Small intestine (tissue), 7 donors: Measurements from ENCODE around the gene CGNL1. TPM values are rescaled to one million over a fixed set of nuclear protein-coding genes. Genes with fewer than 3 reads are reported as not detected.
A peak's percentile ranks its signal among the peaks of the same experiment; 100 is the strongest.

Source experiments
- DNase-seq, 2 donors: peaks; one replicate each; pipeline versions ENCODE4 v3.0.0 to v3.0.0-alpha.2; 2013
- FAIRE-seq: peaks from 2 replicates; lab custom pipeline; 2012; peaks lifted over from hg19 to GRCh38; lab: Jason Lieb, UNC
- H3K27ac ChIP-seq, 3 donors: one replicate each; pipeline ENCODE4 v1.5.1; 2013; ENCODE audit warnings: low read length in 2 of 3, mild to moderate bottlenecking in 2 of 3, control low read depth in 1 of 3, inconsistent platforms in 1 of 3, low read depth in 1 of 3, moderate library complexity in 1 of 3
- H3K27me3 ChIP-seq, 3 donors: one replicate each; pipeline ENCODE4 v1.6.1; 2013; ENCODE audit warnings: low read length in 3 of 3, inconsistent platforms in 1 of 3; ENCODE audit not compliant: control insufficient read depth in 3 of 3, insufficient read depth in 3 of 3
- H3K36me3 ChIP-seq, 3 donors: one replicate each; pipeline ENCODE4 v1.6.1; 2013; ENCODE audit warnings: low read length in 3 of 3, inconsistent platforms in 1 of 3, low read depth in 1 of 3, mild to moderate bottlenecking in 1 of 3, moderate library complexity in 1 of 3; ENCODE audit not compliant: control insufficient read depth in 3 of 3, insufficient read depth in 2 of 3
- H3K4me1 ChIP-seq, 3 donors: one replicate each; pipeline ENCODE4 v1.6.1; 2013; ENCODE audit warnings: low read length in 2 of 3, inconsistent platforms in 1 of 3, low read depth in 1 of 3, mild to moderate bottlenecking in 1 of 3, moderate library complexity in 1 of 3; ENCODE audit not compliant: control insufficient read depth in 3 of 3, insufficient read depth in 2 of 3
- H3K4me3 ChIP-seq, 3 donors: one replicate each; pipeline ENCODE4 v1.5.1; 2013; ENCODE audit warnings: low read length in 3 of 3, control low read depth in 1 of 3, inconsistent platforms in 1 of 3, low read depth in 1 of 3, mild to moderate bottlenecking in 1 of 3, moderate library complexity in 1 of 3
- H3K9me3 ChIP-seq, 2 donors: one replicate each; pipeline ENCODE4 v1.6.1; 2013; ENCODE audit warnings: low read depth in 1 of 2, low read length in 1 of 2; ENCODE audit not compliant: control insufficient read depth in 2 of 2, insufficient read depth in 1 of 2
- WGBS, 3 donors: extraction: QIAGEN DNeasy Blood & Tissue Kit; methylation state at CpG; one replicate each; pipeline ENCODE4 v1.1.7; 2013; 5-methylcytosine and 5-hydroxymethylcytosine counted together
- polyA plus RNA-seq, 4 donors: library from polyadenylated mRNA; stranded (reverse) in 3 of 4; unstranded in 1 of 4; fragments of 200-250 nt in 3 of 4; fragments of 120-200 nt in 1 of 4; gene quantifications; one replicate each; pipeline versions ENCODE4 v1.2.1 to v1.2.3, GENCODE V29; 2013
- donor health status: healthy with polysubstance abuse.
- donor health status: control.
- donor health status: control.
- donor health status: Bipolar disorder and iron deficiency.
- donor health status: healthy.

Gene CGNL1
- polyA plus RNA-seq, 4 donors = 0.81 to 5.1 (median 1.9) TPM

GRCh38 chr15:57556040-57556439 is 179.7 kb downstream of the CGNL1 start:
- FAIRE-seq = no peak
- H3K4me1 ChIP-seq = peaks cover 2 to 41% (median 5%) of the 10 kb centered on the region in 3 donors
- no peak for DNase-seq

GRCh38 chr15:57557267-57557666 is 181.0 kb downstream of the CGNL1 start:
- WGBS, 3 donors = 92 to 94% (median 93%) methylated on average over 3 of the region's 3 CpGs
- H3K9me3 ChIP-seq = peaks cover 0 to 4% of the 10 kb centered on the region in 2 donors
- H3K27ac ChIP-seq = no peak overlapping the region
- H3K4me3 ChIP-seq = no peak overlapping the region
- FAIRE-seq (no peak), DNase-seq (no peak)
- H3K27me3 ChIP-seq = no peaks in the 10 kb centered on the region
- no peaks in the 10 kb centered on the region for H3K36me3 ChIP-seq
- H3K4me1 ChIP-seq = peaks cover 2 to 35% (median 5%) of the 10 kb centered on the region in 3 donors

More at GRCh38 chr15:57556040-57556439, 179.7 kb downstream of the CGNL1 start:
- peaks cover 0 to 4% of the 10 kb centered on the region in 2 donors for H3K9me3 ChIP-seq
- H3K27ac ChIP-seq = no peak overlapping the region
- no peaks in the 10 kb centered on the region for H3K27me3 ChIP-seq
- no peak overlapping the region for H3K4me3 ChIP-seq
- no peaks in the 10 kb centered on the region for H3K36me3 ChIP-seq
- 83 to 95% (median 95%) methylated on average over 9 of the region's 9 CpGs for WGBS, 3 donors

- Histone ChIP-seq H3K9me3 (peaks cover 0 to 4% of the 10 kb centered on the region in 2 donors), H3K36me3 (no peaks in the 10 kb centered on the region), H3K27me3 (no peaks in the 10 kb centered on the region), H3K4me3 (no peak overlapping the region), H3K4me1 (peaks cover 2 to 31% (median 5%) of the 10 kb centered on the region in 3 donors), H3K27ac (no peak overlapping the region)
- FAIRE-seq (no peak), DNase-seq (no peak)
- 85 to 91% (median 91%) methylated on average over 6 of the region's 6 CpGs for WGBS, 3 donors
Measured at GRCh38 chr15:57557810-57558209, 181.5 kb downstream of the CGNL1 start.

GRCh38 chr15:57559875-57560274 is 183.6 kb downstream of the CGNL1 start:
- Histone ChIP-seq H3K4me1 (peaks cover 2 to 27% (median 5%) of the 10 kb centered on the region in 3 donors), H3K27ac (peak overlapping the region; percentile 32 to 62 (median 50)), H3K4me3 (no peak overlapping the region), H3K9me3 (peaks cover 0 to 4% of the 10 kb centered on the region in 2 donors), H3K27me3 (no peaks in the 10 kb centered on the region), H3K36me3 (no peaks in the 10 kb centered on the region)
- DNase-seq (peak; percentile 95 to 98), FAIRE-seq (no peak)
- 4 to 21% (median 5%) methylated on average over 5 of the region's 5 CpGs for WGBS, 3 donors

GRCh38 chr15:57561041-57561711 is 184.9 kb downstream of the CGNL1 start:
- peak; percentile 84 for DNase-seq

GRCh38 chr15:57562196-57562769 is 186.0 kb downstream of the CGNL1 start:
- no peak for FAIRE-seq
- 64 to 69% (median 65%) methylated on average over 11 of the region's 11 CpGs for WGBS, 3 donors
- Histone ChIP-seq H3K4me1 (peaks cover 2 to 36% (median 3%) of the 10 kb centered on the region in 3 donors), H3K9me3 (peaks cover 0 to under 1% of the 10 kb centered on the region in 2 donors), H3K27me3 (peaks cover 0 to 4% (median 0%) of the 10 kb centered on the region in 3 donors), H3K27ac (no peak overlapping the region), H3K36me3 (no peaks in the 10 kb centered on the region), H3K4me3 (no peak overlapping the region)
- no peak for DNase-seq

More at GRCh38 chr15:57561041-57561711, 184.9 kb downstream of the CGNL1 start:
- Histone ChIP-seq H3K27me3 (peaks cover 0 to 4% (median 0%) of the 10 kb centered on the region in 3 donors), H3K27ac (peak overlapping the region in 2 of 3 donors; percentile 14 to 17), H3K4me1 (peaks cover 2 to 30% (median 3%) of the 10 kb centered on the region in 3 donors), H3K36me3 (no peaks in the 10 kb centered on the region), H3K4me3 (no peak overlapping the region), H3K9me3 (peaks cover 0 to 4% of the 10 kb centered on the region in 2 donors)
- WGBS, 3 donors = 35 to 47% (median 37%) methylated on average over 9 of the region's 9 CpGs
- FAIRE-seq = no peak

GRCh38 chr15:57563416-57563815 is 187.1 kb downstream of the CGNL1 start:
- Histone ChIP-seq H3K9me3 (no peaks in the 10 kb centered on the region), H3K36me3 (no peaks in the 10 kb centered on the region), H3K4me3 (no peak overlapping the region), H3K4me1 (peaks cover 2 to 36% (median 3%) of the 10 kb centered on the region in 3 donors), H3K27ac (no peak overlapping the region), H3K27me3 (peaks cover 0 to 4% (median 0%) of the 10 kb centered on the region in 3 donors)
- 46 to 61% (median 57%) methylated on average over 6 of the region's 6 CpGs for WGBS, 3 donors
- DNase-seq (no peak), FAIRE-seq (no peak)

GRCh38 chr15:57565311-57565710 is 189.0 kb downstream of the CGNL1 start:
- no peak for FAIRE-seq
- peaks cover 0 to 33% (median under 1%) of the 10 kb centered on the region in 3 donors for H3K4me1 ChIP-seq
- H3K27ac ChIP-seq = peak overlapping the region; percentile 21 to 65 (median 27)
- DNase-seq = peak; percentile 51 to 76
- H3K4me3 ChIP-seq = no peak overlapping the region
- 8 to 22% (median 14%) methylated on average over 10 of the region's 10 CpGs for WGBS, 3 donors
- H3K9me3 ChIP-seq = no peaks in the 10 kb centered on the region
- no peaks in the 10 kb centered on the region for H3K36me3 ChIP-seq
- peaks cover 0 to 4% (median 0%) of the 10 kb centered on the region in 3 donors for H3K27me3 ChIP-seq
